ENCODE data around the gene UQCRC2.

- no peak for TF ChIP-seq POLR2AphosphoS5 (IDR thresholded peaks at IDR 0.05; ENCODE audit: low read depth, low read length)
- no peak for TF ChIP-seq TAF1 (IDR thresholded peaks at IDR 0.05; ENCODE audit: borderline replicate concordance, low read depth, low read length)
- no peak for TF ChIP-seq CTCF (IDR thresholded peaks at IDR 0.05)
- TF ChIP-seq RFX5 (IDR thresholded peaks at IDR 0.05; ENCODE audit: low read length): no peak
- TF ChIP-seq SMC3 (IDR thresholded peaks at IDR 0.05; ENCODE audit: low read depth, low read length): no peak
- no peak for TF ChIP-seq JUND (IDR thresholded peaks at IDR 0.05)
Measured at GRCh38 chr16:21971856-21972255, 18.7 kb downstream of the UQCRC2 start.
